Measurements from ENCODE around the gene CLTB.

DNA sequence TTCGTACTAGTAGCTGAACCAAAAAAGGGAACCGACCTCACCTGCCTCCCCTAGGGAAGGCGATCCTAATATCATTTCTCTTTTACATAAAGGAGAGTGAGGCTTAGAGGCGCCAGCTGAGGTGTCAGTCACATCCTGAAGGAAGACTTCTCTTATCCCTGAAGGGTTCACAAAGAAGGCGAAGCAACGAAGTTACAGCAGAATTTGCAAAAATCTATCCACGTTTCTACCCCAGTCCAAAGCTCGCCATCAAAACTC is 54.2 kb downstream of the CLTB start:
- TF ChIP-seq, protein P1, sequence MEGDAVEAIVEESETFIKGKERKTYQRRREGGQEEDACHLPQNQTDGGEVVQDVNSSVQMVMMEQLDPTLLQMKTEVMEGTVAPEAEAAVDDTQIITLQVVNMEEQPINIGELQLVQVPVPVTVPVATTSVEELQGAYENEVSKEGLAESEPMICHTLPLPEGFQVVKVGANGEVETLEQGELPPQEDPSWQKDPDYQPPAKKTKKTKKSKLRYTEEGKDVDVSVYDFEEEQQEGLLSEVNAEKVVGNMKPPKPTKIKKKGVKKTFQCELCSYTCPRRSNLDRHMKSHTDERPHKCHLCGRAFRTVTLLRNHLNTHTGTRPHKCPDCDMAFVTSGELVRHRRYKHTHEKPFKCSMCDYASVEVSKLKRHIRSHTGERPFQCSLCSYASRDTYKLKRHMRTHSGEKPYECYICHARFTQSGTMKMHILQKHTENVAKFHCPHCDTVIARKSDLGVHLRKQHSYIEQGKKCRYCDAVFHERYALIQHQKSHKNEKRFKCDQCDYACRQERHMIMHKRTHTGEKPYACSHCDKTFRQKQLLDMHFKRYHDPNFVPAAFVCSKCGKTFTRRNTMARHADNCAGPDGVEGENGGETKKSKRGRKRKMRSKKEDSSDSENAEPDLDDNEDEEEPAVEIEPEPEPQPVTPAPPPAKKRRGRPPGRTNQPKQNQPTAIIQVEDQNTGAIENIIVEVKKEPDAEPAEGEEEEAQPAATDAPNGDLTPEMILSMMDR (IDR thresholded peaks at IDR 0.05): no peak
- no peak for TF ChIP-seq POLR2A (IDR thresholded peaks at IDR 0.05)

Measured in esophagus squamous epithelium (tissue), 4 donors.